ENCODE results near the gene L2HGDH.

Gene L2HGDH

DNA sequence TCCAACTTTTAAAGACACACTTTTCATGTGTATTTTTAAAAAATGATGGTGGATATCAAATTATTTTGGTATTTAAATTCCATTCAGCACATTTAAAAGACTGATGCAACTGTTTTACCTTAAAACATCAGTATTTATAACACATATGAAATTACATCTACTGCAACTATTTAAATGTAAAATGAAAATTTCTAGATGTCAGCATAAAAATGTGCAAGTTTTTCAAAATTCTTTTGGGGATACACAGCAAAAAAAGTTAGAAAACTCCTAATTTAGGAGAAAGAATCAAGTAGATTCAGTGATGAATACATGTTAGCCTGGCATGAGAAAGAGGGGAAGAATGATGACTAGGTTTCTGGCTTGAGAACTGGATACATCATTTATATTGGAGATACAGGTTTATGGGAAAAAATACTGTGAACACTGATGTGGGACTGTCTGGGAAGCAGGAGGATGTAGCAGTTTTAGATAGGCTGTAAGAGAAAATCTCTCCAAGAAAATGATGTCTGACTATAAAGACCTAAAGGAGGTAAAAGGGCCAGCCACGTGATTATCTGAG lies 89.9 kb downstream of the L2HGDH start:
- in situ Hi-C loops (cut with HindIII; ENCODE audit: low sequenced_read_pairs): no loop called here
- no peak overlapping the region for H3K4me3 ChIP-seq (ENCODE audit: low read depth, low read length)
- TF ChIP-seq CTCF (IDR thresholded peaks at IDR 0.05; ENCODE audit: low read depth, low read length, missing control alignments): no peak

GRCh38 chr14:50218501-50218900 lies 93.5 kb downstream of the L2HGDH start:
- H3K4me3 ChIP-seq (ENCODE audit: low read depth, low read length): no peak overlapping the region
- no peak for DNase-seq (ENCODE audit: low read depth)
- in situ Hi-C loops (cut with HindIII; ENCODE audit: low sequenced_read_pairs): no loop called here
- TF ChIP-seq CTCF (IDR thresholded peaks at IDR 0.05; ENCODE audit: low read depth, low read length, missing control alignments): no peak

More for the DNA sequence above, 89.9 kb downstream of the L2HGDH start:
- no peak for DNase-seq (ENCODE audit: low read depth)

- H3K4me3 ChIP-seq (ENCODE audit: low read depth, low read length): no peak overlapping the region
- no peak for TF ChIP-seq CTCF (IDR thresholded peaks at IDR 0.05; ENCODE audit: low read depth, low read length, missing control alignments)
- in situ Hi-C loops (cut with HindIII; ENCODE audit: low sequenced_read_pairs): no loop called here
- DNase-seq (ENCODE audit: low read depth): no peak
These were observed 96.6 kb downstream of the L2HGDH start for GRCh38 chr14:50215416-50215815.

DNA sequence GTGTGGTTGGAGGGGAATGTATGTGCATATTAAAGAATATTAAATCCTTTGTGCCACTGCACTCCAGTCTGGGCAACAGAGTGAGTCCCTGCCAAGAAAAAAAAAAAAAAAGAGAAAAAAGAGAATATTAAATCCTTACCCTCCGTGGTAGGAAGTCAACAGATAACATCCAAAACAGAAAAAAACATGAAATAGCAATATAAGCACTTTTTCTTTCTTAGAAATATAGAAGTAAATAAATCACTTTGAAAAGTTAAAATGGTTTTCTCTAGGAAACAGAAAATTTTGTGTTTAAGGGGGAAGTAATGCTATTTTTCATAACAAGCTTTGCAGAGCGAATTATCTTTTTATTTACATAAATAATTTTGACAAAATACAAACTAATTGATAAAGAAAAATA lies 98.2 kb downstream of the L2HGDH start:
- no peak overlapping the region for H3K4me3 ChIP-seq (ENCODE audit: low read depth, low read length)
- TF ChIP-seq CTCF (IDR thresholded peaks at IDR 0.05; ENCODE audit: low read depth, low read length, missing control alignments): no peak
- in situ Hi-C loops (cut with HindIII; ENCODE audit: low sequenced_read_pairs): no loop called here
- DNase-seq (ENCODE audit: low read depth): no peak

GRCh38 chr14:50212726-50213125 lies 99.3 kb downstream of the L2HGDH start:
- DNase-seq (ENCODE audit: low read depth): no peak
- no peak overlapping the region for H3K4me3 ChIP-seq (ENCODE audit: low read depth, low read length)
- in situ Hi-C loops (cut with HindIII; ENCODE audit: low sequenced_read_pairs): no loop called here
- TF ChIP-seq CTCF (IDR thresholded peaks at IDR 0.05; ENCODE audit: low read depth, low read length, missing control alignments): no peak

DNA sequence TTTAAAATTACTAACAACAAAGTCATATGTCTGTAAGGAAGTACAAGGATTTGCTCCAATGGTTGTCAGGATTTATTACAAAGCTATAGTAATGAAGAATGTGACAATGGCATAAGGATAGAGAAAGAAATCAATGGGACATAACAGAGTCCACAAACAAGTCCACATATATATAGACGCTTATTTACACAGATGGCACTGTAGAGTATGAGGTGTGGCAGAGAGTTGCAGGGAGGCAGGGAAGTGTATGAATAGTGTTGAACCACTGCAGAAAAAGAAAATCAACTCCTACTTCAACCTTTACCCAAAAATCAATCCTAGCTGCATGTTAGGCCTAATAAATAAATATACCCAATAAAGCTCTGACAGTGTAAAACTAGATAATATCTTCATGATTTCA lies 102.0 kb downstream of the L2HGDH start:
- TF ChIP-seq CTCF (IDR thresholded peaks at IDR 0.05; ENCODE audit: low read depth, low read length, missing control alignments): no peak
- in situ Hi-C loops (cut with HindIII; ENCODE audit: low sequenced_read_pairs): no loop called here
- no peak for DNase-seq (ENCODE audit: low read depth)
- H3K4me3 ChIP-seq (ENCODE audit: low read depth, low read length): no peak overlapping the region

DNA sequence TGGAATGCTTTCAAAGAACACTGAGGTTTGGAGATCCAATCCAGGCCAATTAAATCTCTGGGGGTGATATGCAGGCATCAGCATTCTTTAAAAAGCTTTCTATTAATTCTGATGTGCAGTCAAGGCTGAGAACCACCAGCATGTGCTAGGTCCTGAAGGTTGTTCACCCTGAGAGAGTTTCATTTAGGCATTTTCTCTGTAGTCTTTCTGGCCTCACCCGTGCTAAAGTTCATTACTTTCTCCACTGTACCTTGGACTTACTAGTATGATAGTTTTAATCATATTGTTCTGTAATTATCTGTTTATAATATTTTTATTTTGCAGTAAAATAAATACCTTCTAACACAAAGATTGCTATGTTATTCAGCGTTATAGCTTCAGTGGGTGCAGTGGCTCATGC lies 113.5 kb downstream of the L2HGDH start:
- TF ChIP-seq CTCF (IDR thresholded peaks at IDR 0.05; ENCODE audit: low read depth, low read length, missing control alignments): no peak
- in situ Hi-C loops (cut with HindIII; ENCODE audit: low sequenced_read_pairs): no loop called here
- no peak overlapping the region for H3K4me3 ChIP-seq (ENCODE audit: low read depth, low read length)
- no peak for DNase-seq (ENCODE audit: low read depth)
